A673 (cell line): ENCODE results near the gene PSMB10.

Source experiments
- EZH2 ChIP-seq: fragments of 200-600 bp; sonication (generic); IDR thresholded peaks from 2 replicates; pipeline ENCODE4 v1.6.1; 2017; ENCODE audit warnings: borderline replicate concordance, low read depth, mild to moderate bottlenecking, mixed read lengths, antibody characterized with exemption, low read length; ENCODE audit not compliant: poor library complexity, severe bottlenecking
- TF ChIP-seq, protein P1 (sequence below): fragments of 300-800, 200-600 bp; sonication (generic); conservative IDR thresholded peaks from 2 replicates; pipeline ENCODE4 v1.5.1; 2017; ENCODE audit warnings: low read depth, mild to moderate bottlenecking, antibody characterized with exemption, low read length, moderate library complexity, mixed read lengths

DNA sequence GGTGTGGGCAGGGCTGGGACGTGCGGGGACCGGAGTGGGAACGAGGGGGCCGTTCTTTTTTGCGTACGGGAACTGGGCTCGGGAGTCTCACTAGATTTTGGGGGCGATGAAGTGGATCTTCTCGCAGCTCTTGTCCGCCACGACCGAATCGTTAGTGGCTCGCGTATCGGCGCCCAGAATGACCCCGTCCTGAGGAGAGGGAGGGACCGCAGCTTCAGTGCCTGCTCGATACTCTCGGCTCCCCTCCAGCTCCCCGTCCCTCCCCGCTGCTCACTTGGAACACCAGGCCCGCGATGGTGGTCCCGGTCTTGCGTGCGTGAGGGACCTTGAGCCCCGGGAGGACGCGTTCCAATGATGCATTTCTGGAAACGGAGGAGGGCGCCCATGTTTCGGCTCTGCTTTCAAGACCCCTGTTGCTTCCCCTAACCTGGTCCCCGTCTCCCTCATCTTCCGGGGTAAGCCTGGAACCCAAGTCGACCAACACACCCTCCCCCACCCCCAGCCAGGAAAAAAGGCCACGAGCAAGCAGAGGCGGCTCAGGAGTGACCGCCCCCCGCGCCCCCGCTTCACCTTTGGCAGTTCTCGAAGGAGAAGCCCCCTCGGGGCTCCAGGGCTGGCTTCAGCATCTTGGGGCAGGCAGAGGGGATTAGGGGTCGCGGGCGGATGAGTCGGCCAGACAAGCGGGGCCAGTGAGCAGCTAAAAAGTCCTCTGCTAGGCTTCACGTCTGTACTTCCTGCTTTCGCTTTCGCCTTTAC, at the start of gene PSMB10:
- TF ChIP-seq EZH2 = no peak
- TF ChIP-seq, protein P1, sequence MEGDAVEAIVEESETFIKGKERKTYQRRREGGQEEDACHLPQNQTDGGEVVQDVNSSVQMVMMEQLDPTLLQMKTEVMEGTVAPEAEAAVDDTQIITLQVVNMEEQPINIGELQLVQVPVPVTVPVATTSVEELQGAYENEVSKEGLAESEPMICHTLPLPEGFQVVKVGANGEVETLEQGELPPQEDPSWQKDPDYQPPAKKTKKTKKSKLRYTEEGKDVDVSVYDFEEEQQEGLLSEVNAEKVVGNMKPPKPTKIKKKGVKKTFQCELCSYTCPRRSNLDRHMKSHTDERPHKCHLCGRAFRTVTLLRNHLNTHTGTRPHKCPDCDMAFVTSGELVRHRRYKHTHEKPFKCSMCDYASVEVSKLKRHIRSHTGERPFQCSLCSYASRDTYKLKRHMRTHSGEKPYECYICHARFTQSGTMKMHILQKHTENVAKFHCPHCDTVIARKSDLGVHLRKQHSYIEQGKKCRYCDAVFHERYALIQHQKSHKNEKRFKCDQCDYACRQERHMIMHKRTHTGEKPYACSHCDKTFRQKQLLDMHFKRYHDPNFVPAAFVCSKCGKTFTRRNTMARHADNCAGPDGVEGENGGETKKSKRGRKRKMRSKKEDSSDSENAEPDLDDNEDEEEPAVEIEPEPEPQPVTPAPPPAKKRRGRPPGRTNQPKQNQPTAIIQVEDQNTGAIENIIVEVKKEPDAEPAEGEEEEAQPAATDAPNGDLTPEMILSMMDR = no peak
